GM18868 (cell line): Measurements from ENCODE around the gene NOTCH2.
A peak's percentile ranks its signal among the peaks of the same experiment; 100 is the strongest.

Experiments used
- ATAC-seq: cut with Tn5 transposase; IDR thresholded peaks from one replicate; pipeline ENCODE4 v1.9.1; 2021; ENCODE audit warnings: mild to moderate bottlenecking, moderate library complexity; ENCODE audit not compliant: unreplicated experiment

Gene NOTCH2

DNA sequence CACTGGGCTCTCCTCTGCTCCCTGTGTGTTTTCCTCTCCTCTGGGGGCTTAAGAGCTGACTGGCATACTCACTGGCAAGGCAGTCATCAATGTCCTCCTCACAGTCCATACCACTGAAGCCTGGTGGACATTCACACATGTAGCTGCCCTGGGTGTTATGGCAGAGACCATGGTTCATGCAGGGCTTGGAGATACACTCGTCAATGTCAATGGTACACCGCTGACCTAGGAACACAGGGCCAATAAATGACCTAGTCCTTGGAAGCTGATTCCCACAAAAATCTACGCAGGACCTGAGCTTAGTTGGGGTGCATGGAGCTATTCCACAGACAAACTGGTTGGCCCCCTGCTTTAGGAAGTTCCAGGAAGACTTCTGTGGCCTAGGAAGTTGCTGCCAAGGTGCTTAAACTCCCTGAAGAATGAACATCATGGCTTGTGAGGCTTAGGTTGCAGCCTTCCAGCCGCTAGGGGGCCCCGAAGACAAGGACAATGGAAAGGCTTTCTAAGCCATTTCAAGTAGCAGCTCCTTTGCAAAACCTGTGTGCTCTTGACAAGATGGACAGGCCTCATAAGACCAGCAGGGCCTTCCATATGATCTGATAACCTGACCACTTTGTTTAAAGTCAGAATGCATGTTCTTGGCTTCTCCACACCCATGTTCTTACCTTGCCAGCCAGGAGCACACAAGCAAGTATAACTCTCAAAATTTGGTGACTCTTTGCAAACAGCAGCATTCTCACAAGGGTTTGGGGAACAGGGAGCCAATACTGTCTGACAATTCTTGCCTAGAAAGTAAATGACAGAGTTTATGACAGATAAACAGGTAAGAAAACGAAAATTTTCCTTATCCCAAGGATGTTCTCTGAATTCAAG, 120.9 kb downstream of the NOTCH2 start:
- peak; percentile 76 for ATAC-seq

- no peak for ATAC-seq
These were observed 122.0 kb downstream of the NOTCH2 start for GRCh38 chr1:119947468-119947867.

- ATAC-seq, result no peak
These were observed 122.7 kb downstream of the NOTCH2 start for GRCh38 chr1:119946724-119947123.

DNA sequence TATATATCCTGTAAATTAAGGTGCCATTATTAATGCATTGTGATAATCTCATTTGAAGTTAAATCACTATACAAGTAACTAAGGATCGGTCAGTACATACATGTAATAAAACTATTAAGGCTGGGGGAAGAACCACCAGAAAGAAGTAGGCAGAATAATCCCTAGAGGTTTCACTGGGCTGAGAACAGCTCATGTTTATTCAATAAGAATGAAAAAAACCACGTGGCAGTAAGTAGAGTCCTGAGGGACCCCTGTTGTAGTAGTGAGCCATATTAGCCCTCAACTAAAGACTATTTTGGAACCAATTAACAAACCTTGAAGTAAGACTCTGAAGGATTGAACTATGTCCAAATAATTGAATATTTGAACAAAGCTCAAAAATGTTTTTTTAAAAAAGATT, 126.2 kb downstream of the NOTCH2 start:
- no peak for ATAC-seq

- ATAC-seq, result no peak
These were observed 128.1 kb downstream of the NOTCH2 start for GRCh38 chr1:119941392-119941791.

- no peak for ATAC-seq
These were observed 128.8 kb downstream of the NOTCH2 start for GRCh38 chr1:119940697-119941096.

DNA sequence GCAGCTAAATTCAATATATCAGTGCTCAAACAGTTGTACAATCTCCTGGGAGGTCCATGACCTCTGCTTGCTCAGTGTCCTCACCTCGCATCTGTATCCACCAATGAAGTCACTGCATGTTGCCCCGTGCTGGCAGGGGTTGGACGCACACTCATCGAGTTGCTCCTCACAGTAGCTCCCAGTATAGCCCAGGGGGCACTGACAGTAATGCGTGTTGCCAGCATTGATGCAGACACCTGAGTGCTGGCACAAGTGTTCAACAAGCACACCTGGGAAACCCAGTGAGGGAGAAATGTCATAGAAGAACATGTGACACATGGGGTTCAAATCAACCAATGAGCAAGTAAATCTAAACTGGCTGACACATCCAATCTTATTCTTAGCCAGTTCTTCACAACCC, 132.3 kb downstream of the NOTCH2 start:
- ATAC-seq, result no peak

GRCh38 chr1:119935915-119936314, 133.5 kb downstream of the NOTCH2 start:
- ATAC-seq, result no peak

DNA sequence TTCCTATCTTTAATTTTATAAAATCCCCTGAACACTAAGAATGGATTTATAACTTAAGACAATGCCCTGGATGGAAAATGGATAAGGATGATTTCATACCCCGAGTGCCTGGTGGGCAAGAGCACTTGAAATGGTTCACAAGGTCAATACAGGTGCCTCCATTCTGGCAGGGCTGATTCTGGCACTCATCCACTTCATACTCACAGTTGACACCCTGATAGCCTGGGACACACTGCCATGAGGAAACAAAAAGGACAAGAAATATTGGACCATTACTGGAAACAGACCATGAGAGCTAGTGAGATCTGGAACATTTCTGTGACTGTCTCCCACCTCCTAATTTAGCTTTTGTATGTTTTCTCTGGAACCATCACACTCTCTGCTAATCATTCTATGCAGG, 134.1 kb downstream of the NOTCH2 start:
- no peak for ATAC-seq

- no peak for ATAC-seq
These were observed 136.1 kb downstream of the NOTCH2 start for GRCh38 chr1:119933397-119933796.

DNA sequence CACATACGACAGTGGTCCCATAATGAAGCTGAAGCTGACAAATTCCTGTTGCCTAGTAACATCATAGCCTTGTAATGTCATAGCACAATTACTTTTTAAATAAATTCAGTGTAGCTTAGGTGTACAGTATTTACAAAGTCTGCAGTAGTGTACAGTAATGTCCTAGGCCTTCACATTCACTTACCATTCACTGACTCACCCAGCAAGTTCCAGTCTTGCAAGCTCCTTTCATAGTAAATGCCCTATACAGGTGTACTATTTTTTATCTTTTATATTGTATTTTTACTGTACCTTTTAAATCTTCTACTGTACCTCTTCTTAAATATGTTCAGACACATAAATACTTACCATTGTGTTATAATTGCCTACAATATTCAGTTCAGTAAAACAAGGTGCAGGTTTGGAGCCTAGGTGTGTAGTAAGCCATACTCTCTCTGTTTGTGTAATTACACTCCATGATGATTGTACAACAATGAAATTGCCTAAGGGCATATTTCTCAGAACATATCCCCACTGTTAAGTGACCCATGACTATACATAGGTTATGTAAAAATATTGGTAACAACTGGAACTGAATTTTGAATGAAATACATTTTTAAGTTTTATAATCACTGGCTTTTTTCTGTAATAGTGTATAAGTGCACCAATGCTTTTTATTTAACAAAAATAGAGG, 139.7 kb downstream of the NOTCH2 start:
- ATAC-seq, result no peak

DNA sequence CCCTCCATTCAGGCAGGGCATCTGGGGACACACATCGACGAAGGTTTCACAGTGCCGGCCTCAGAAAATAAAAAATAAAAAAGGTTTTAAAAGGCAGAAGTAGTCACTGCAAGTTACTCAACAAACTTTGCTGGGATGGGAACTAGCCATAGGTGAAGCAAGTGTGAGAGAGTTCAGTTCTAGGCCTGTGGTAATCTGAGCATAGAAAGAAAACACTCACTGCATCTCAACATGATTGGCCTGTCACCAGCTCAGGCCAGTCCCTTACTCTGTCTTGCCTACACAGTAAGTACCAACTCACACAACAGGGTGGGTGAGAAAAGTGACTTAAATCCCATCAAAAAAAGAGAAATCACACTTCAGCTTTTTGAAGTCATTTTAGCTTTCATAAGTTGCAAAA, 142.9 kb downstream of the NOTCH2 start:
- no peak for ATAC-seq

GRCh38 chr1:119924948-119925898, 144.2 kb downstream of the NOTCH2 start:
- no peak for ATAC-seq

- no peak for ATAC-seq
These were observed 149.1 kb downstream of the NOTCH2 start for GRCh38 chr1:119920104-119920968.

DNA sequence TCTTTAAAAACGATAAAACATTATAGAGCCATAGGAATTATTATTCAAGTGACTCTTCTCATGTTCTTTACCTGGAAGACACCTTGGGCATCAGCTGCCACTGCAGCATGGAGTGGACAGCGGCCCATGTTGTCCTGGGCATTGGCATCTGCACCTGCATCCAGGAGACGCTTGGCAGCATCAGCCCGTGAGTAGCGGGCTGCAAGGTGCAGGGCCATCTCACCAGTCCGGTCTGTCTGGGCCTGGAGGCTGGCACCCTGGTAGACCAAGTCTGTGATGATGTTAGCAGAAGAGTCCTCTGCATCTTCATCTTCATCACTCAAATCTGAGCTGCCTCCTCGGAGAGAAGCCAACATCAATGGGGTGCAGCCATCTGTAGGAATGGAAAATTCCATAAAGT, 150.2 kb downstream of the NOTCH2 start:
- ATAC-seq, result no peak

- no peak for ATAC-seq
These were observed 151.2 kb downstream of the NOTCH2 start for GRCh38 chr1:119918301-119918700.

- ATAC-seq, result no peak
These were observed 152.0 kb downstream of the NOTCH2 start for GRCh38 chr1:119917304-119918055.

- no peak for ATAC-seq
These were observed 153.9 kb downstream of the NOTCH2 start for GRCh38 chr1:119915517-119915916.

DNA sequence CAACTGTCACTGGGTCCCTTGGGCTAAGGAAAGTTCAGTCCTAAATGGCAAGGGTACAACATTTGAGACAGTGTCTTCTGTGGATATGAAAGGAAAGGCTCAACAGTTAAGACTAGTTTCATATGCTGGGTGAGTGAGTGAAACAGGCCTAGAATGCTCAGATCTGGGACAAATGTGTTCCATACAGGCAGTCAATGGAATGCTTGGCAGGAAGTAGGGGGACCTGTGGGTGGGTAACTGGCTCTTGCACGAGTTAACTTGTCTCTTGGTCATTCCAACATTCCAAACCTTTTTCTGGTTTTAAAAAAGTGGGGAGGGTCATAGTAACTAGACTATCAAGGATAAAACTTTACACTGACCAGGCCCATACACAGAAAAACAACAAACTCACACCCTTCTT, 155.4 kb downstream of the NOTCH2 start:
- ATAC-seq, result no peak

- no peak for ATAC-seq
These were observed 156.5 kb downstream of the NOTCH2 start for GRCh38 chr1:119912963-119913362.
